GM08714 (cell line): ENCODE results near the gene ABCA9.

Experiments used
- H3K4me3 ChIP-seq: fragments of 200-500 bp; sonication (Bioruptor generic); 2 replicates; pipeline ENCODE4 v1.5.1; 2014; ENCODE audit warnings: mild to moderate bottlenecking, low read length, inconsistent platforms
- ZNF274 ChIP-seq: IDR thresholded peaks from 2 replicates; pipeline ENCODE4 v1.6.1; 2012; ENCODE audit warnings: mild to moderate bottlenecking, low read depth, low read length

The ABCA9 gene

GRCh38 chr17:68924793-68925720, 135.7 kb downstream of the ABCA9 start:
- H3K4me3 ChIP-seq = no peak overlapping the region
- TF ChIP-seq ZNF274 = no peak
